B cell (primary cell): ENCODE results near the gene ANTXR1. TPM values are rescaled to one million over a fixed set of nuclear protein-coding genes. Genes with fewer than 3 reads are reported as not detected.

ENCODE experiments used
- ATAC-seq: fragments of 200-7000 bp; cut with Tn5 transposase; one replicate; pipeline ENCODE4 v1.10.0; 2021; ENCODE audit warnings: low read depth, mild to moderate bottlenecking, moderate number of reproducible peaks, moderate library complexity
- CTCF ChIA-PET: fragments of 350-600 bp; sonication (Branson Sonifier 250); formaldehyde crosslinking; loops from one replicate; lab custom pipeline; 2021; ENCODE audit warnings: antibody characterized with exemption, inconsistent platforms; lab: Charles Lee
- POLR2A ChIA-PET: fragments of 350-600 bp; sonication (Branson Sonifier 250); formaldehyde crosslinking; loops from one replicate; lab custom pipeline; 2021; ENCODE audit warnings: antibody characterized with exemption; lab: Charles Lee
- DNase-seq: peaks from one replicate; pipeline ENCODE4 v3.0.0; 2013
- H2AFZ ChIP-seq: 2 replicates; pipeline ENCODE4 v1.6.1; 2012; ENCODE audit warnings: mild to moderate bottlenecking, low read depth, low read length; ENCODE audit not compliant: insufficient read depth, poor library complexity, severe bottlenecking
- H3K27ac ChIP-seq, 2 donors: 1 replicate in 1 of 2; 2 replicates in 1 of 2; pipeline ENCODE4 v1.5.1; 2012 to 2013; ENCODE audit warnings: low read length in 2 of 2, mild to moderate bottlenecking in 2 of 2, moderate library complexity in 1 of 2
- H3K27me3 ChIP-seq, 4 experiments: fragments of 200-600 bp in 1 of 4; sonication (generic) in 1 of 4; replicated peaks in 1 of 4; 1 replicate in 2 of 4; 2 replicates in 2 of 4; pipeline versions ENCODE4 v1.6.1 to v1.7.0; 2013 to 2016; ENCODE audit warnings: low read length in 3 of 4, mild to moderate bottlenecking in 2 of 4, mixed read lengths in 1 of 4, moderate library complexity in 1 of 4; ENCODE audit not compliant: insufficient read depth in 4 of 4, control insufficient read depth in 3 of 4; ENCODE audit errors: control extremely low read depth in 1 of 4
- H3K36me3 ChIP-seq, 2 experiments: replicated peaks in 1 of 2; 1 replicate in 1 of 2; 2 replicates in 1 of 2; pipeline versions ENCODE4 v1.6.1 to v1.7.1; 2013; ENCODE audit warnings: low read length in 1 of 2; ENCODE audit not compliant: insufficient read depth in 2 of 2, control insufficient read depth in 1 of 2; ENCODE audit errors: control extremely low read depth in 1 of 2, extremely low read depth in 1 of 2
- H3K4me1 ChIP-seq, 2 donors: fragments of 200-600 bp in 1 of 2; sonication (generic) in 1 of 2; 1 replicate in 1 of 2; 2 replicates in 1 of 2; pipeline versions ENCODE4 v1.5.1 to v1.6.1; 2013 to 2017; ENCODE audit warnings: low read length in 2 of 2; ENCODE audit not compliant: control insufficient read depth in 2 of 2, insufficient read depth in 2 of 2
- H3K4me2 ChIP-seq: replicated peaks from 2 replicates; pipeline ENCODE3; 2012; ENCODE audit warnings: mild to moderate bottlenecking, low read depth, low read length; ENCODE audit not compliant: poor library complexity, severe bottlenecking
- H3K4me3 ChIP-seq, 5 experiments: fragments of 200-600 bp in 1 of 5; sonication (generic) in 1 of 5; 1 replicate in 3 of 5; 2 replicates in 2 of 5; pipeline versions ENCODE4 v1.5.1 to v1.7.0; 2011 to 2016; ENCODE audit warnings: low read length in 4 of 5, mild to moderate bottlenecking in 4 of 5, low read depth in 2 of 5, control low read depth in 1 of 5, moderate library complexity in 1 of 5; ENCODE audit not compliant: insufficient read depth in 1 of 5; ENCODE audit errors: control extremely low read depth in 1 of 5, extremely low read depth in 1 of 5
- H3K79me2 ChIP-seq: fragments of 200-600 bp; sonication (generic); one replicate; pipeline ENCODE4 v1.6.0; 2016; ENCODE audit warnings: low read length; ENCODE audit not compliant: control insufficient read depth, insufficient read depth
- H3K9ac ChIP-seq: fragments of 200-600 bp; sonication (generic); 2 replicates; pipeline ENCODE4 v1.6.1; 2017; ENCODE audit warnings: mild to moderate bottlenecking, low read length, moderate library complexity
- H3K9me3 ChIP-seq, 3 donors: one replicate each; pipeline versions ENCODE4 v1.6.1 to v1.7.1; 2013; ENCODE audit warnings: low read length in 2 of 3; ENCODE audit not compliant: control insufficient read depth in 2 of 3, insufficient read depth in 1 of 3; ENCODE audit errors: control extremely low read depth in 1 of 3
- H4K20me1 ChIP-seq: 2 replicates; pipeline ENCODE4 v1.6.0; 2012; ENCODE audit warnings: mild to moderate bottlenecking, low read length; ENCODE audit not compliant: insufficient read depth, control insufficient read depth, poor library complexity, severe bottlenecking
- H3K27ac Mint-ChIP-seq: one replicate; pipeline ENCODE4 v1.8.0; 2021; ENCODE audit warnings: mixed read lengths
- H3K27me3 Mint-ChIP-seq: one replicate; pipeline ENCODE4 v1.8.0; 2021; ENCODE audit warnings: mixed read lengths
- H3K4me1 Mint-ChIP-seq: one replicate; pipeline ENCODE4 v1.8.0; 2021; ENCODE audit warnings: mixed read lengths
- H3K4me3 Mint-ChIP-seq: one replicate; pipeline ENCODE4 v1.8.0; 2021; ENCODE audit warnings: mixed read lengths
- H3K9me3 Mint-ChIP-seq: one replicate; pipeline ENCODE4 v1.8.0; 2022; ENCODE audit warnings: mixed read lengths; ENCODE audit not compliant: insufficient read depth
- EZH2 ChIP-seq: IDR thresholded peaks from 2 replicates; pipeline ENCODE4 v1.6.1; 2012; ENCODE audit warnings: borderline replicate concordance, low read depth, mild to moderate bottlenecking, moderate library complexity, low read length; ENCODE audit not compliant: insufficient read depth, poor library complexity, severe bottlenecking
- intact Hi-C: fragments of 100-400 bp; cut with micrococcal nuclease; formaldehyde crosslinking; loops from one replicate; pipeline ENCODE4 v1.10.0; 2022
- polyA plus RNA-seq: library from polyadenylated mRNA; depleted of rRNA; stranded (reverse); fragments of >200 nt; gene quantifications from 2 replicates; pipeline ENCODE4 v1.2.3, GENCODE V29; 2012
- total RNA-seq, 2 donors: library from RNA; stranded (reverse); fragments of 120-200 nt in 1 of 2; gene quantifications; 1 replicate in 1 of 2; 2 replicates in 1 of 2; pipeline versions ENCODE4 v1.2.3 to v1.2.4, GENCODE V29; 2013 to 2022
- TF ChIP-seq, protein P1 (sequence below): fragments of 200-600 bp; IDR thresholded peaks from one replicate; pipeline ENCODE4 v1.8.0; 2022; ENCODE audit warnings: antibody characterized with exemption, mild to moderate bottlenecking

The ANTXR1 gene
- total and polyA plus RNA-seq, 2 donors (not counting 1 experiment from before 2014, with no cell fraction given) = not detected

DNA sequence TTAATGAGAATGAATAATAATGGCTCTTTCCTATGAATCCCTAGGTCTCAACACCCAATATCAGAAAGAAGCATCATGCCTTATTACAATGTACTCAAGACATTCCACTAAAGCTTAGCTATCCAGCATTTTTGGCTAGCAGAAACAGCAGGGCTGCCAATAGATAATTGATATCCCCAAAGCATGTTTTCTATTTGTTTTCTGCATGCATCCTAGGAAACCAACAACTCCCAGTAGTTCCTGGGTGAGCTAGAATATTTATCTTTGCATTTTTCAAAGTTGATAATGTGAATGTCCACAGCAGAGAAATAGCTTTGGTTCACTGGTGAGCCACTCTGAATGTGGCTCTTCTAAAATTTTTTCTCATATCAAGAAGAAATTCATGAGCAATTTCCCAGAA, 5.8 kb upstream of the ANTXR1 start:
- H3K9me3 Mint-ChIP-seq = no peaks in the 10 kb centered on the region
- no peak overlapping the region for H3K27ac Mint-ChIP-seq
- intact Hi-C loops = no loop called here
- Histone ChIP-seq H3K4me3 (no peak overlapping the region), H3K36me3 (no peaks in the 10 kb centered on the region), H4K20me1 (no peaks in the 10 kb centered on the region), H3K9ac (no peak overlapping the region), H3K4me2 (no peak overlapping the region), H3K79me2 (no peaks in the 10 kb centered on the region), H3K9me3 (no peaks in the 10 kb centered on the region), H3K4me1 (no peaks in the 10 kb centered on the region), H2AFZ (no peak overlapping the region), H3K27ac (no peak overlapping the region), H3K27me3 (peaks cover 0 to 11% (median 9%) of the 10 kb centered on the region in 4 experiments)
- DNase-seq (no peak), ATAC-seq (no peak)
- peaks cover 51% of the 10 kb centered on the region for H3K27me3 Mint-ChIP-seq
- ChIA-PET CTCF (no interaction called here), POLR2A (no interaction called here)
- TF ChIP-seq EZH2 = no peak
- TF ChIP-seq, protein P1, sequence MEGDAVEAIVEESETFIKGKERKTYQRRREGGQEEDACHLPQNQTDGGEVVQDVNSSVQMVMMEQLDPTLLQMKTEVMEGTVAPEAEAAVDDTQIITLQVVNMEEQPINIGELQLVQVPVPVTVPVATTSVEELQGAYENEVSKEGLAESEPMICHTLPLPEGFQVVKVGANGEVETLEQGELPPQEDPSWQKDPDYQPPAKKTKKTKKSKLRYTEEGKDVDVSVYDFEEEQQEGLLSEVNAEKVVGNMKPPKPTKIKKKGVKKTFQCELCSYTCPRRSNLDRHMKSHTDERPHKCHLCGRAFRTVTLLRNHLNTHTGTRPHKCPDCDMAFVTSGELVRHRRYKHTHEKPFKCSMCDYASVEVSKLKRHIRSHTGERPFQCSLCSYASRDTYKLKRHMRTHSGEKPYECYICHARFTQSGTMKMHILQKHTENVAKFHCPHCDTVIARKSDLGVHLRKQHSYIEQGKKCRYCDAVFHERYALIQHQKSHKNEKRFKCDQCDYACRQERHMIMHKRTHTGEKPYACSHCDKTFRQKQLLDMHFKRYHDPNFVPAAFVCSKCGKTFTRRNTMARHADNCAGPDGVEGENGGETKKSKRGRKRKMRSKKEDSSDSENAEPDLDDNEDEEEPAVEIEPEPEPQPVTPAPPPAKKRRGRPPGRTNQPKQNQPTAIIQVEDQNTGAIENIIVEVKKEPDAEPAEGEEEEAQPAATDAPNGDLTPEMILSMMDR = no peak
- no peaks in the 10 kb centered on the region for H3K4me1 Mint-ChIP-seq
- H3K4me3 Mint-ChIP-seq = no peak overlapping the region

DNA sequence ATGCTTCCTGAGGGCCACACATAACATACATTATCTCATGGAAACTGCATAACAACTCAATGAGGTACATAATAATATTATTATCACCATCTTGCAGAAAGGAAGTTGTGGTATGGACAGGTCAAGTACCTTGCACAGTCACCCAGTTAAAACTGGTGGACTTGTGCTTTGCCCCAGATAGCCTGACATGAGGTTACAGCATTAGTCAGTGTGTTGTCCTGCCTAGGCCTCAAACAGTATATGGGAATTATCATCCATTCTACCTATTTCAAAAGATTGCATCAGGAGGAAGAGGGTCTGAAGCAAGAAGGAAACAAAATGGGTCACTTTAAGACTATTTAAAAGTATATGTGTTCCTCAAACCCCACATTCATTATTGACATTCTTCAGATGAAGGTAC, 5.4 kb upstream of the ANTXR1 start:
- H4K20me1 ChIP-seq = no peaks in the 10 kb centered on the region
- no peak overlapping the region for H3K4me2 ChIP-seq
- peaks cover 0 to 13% (median 13%) of the 10 kb centered on the region in 4 experiments for H3K27me3 ChIP-seq
- H3K36me3 ChIP-seq = no peaks in the 10 kb centered on the region
- intact Hi-C loops = no loop called here
- no peak overlapping the region for H3K27ac ChIP-seq
- no peak overlapping the region for H3K9ac ChIP-seq
- DNase-seq = no peak
- H3K79me2 ChIP-seq = no peaks in the 10 kb centered on the region
- TF ChIP-seq EZH2 = no peak
- TF ChIP-seq, protein P1 = no peak
- no peak for ATAC-seq
- H2AFZ ChIP-seq = no peak overlapping the region
- H3K4me1 ChIP-seq = peaks cover 2 to 3% of the 10 kb centered on the region in 2 donors
- H3K27ac Mint-ChIP-seq = no peak overlapping the region
- H3K4me3 ChIP-seq = no peak overlapping the region
- H3K4me1 Mint-ChIP-seq = peaks cover 3% of the 10 kb centered on the region
- CTCF ChIA-PET = no interaction called here
- H3K9me3 Mint-ChIP-seq = no peaks in the 10 kb centered on the region
- POLR2A ChIA-PET = no interaction called here
- peaks cover 55% of the 10 kb centered on the region for H3K27me3 Mint-ChIP-seq
- H3K4me3 Mint-ChIP-seq = no peak overlapping the region
- no peaks in the 10 kb centered on the region for H3K9me3 ChIP-seq
